H9 (cell line): ENCODE results near the gene IQCK. TPM values are rescaled to one million over a fixed set of nuclear protein-coding genes. Genes with fewer than 3 reads are reported as not detected.

Experiments
- DNase-seq: peaks from one replicate; pipeline ENCODE4 v3.0.0-alpha.2; 2017
- H2AFZ ChIP-seq: one replicate; pipeline ENCODE4 v1.6.1; 2013; ENCODE audit warnings: mild to moderate bottlenecking, low read length, control low read depth, moderate library complexity
- H2AK5ac ChIP-seq: 2 replicates; pipeline ENCODE4 v1.6.1; 2013; ENCODE audit warnings: low read length, control low read depth, mixed read lengths; ENCODE audit not compliant: insufficient read length
- H2BK120ac ChIP-seq: one replicate; pipeline ENCODE4 v1.6.1; 2013; ENCODE audit warnings: low read depth, mild to moderate bottlenecking, low read length, control low read depth, inconsistent platforms; ENCODE audit not compliant: poor library complexity, severe bottlenecking
- H2BK12ac ChIP-seq: 2 replicates; pipeline ENCODE4 v1.6.1; 2013; ENCODE audit warnings: low read length, control low read depth, mixed read lengths, low read depth; ENCODE audit not compliant: insufficient read length
- H2BK15ac ChIP-seq: 2 replicates; pipeline ENCODE4 v1.6.1; 2013; ENCODE audit warnings: low read depth, low read length, control low read depth
- H2BK20ac ChIP-seq: one replicate; pipeline ENCODE4 v1.6.1; 2013; ENCODE audit warnings: low read depth, mild to moderate bottlenecking, low read length, control low read depth, inconsistent platforms; ENCODE audit not compliant: poor library complexity, severe bottlenecking
- H2BK5ac ChIP-seq: 2 replicates; pipeline ENCODE4 v1.6.1; 2013; ENCODE audit warnings: low read length, control low read depth, mixed read lengths; ENCODE audit not compliant: insufficient read length
- H3K14ac ChIP-seq: 2 replicates; pipeline ENCODE4 v1.6.1; 2013; ENCODE audit warnings: low read length, control low read depth; ENCODE audit not compliant: insufficient read depth
- H3K18ac ChIP-seq: 2 replicates; pipeline ENCODE4 v1.6.1; 2013; ENCODE audit warnings: low read depth, mild to moderate bottlenecking, mixed read lengths, low read length, control low read depth; ENCODE audit not compliant: insufficient read length
- H3K23ac ChIP-seq: 2 replicates; pipeline ENCODE4 v1.6.1; 2013; ENCODE audit warnings: low read length, control low read depth, mixed read lengths, low read depth; ENCODE audit not compliant: insufficient read length
- H3K23me2 ChIP-seq: 2 replicates; pipeline ENCODE4 v1.6.1; 2013; ENCODE audit warnings: low read depth, mild to moderate bottlenecking, mixed read lengths, low read length, control low read depth; ENCODE audit not compliant: insufficient read length, poor library complexity, severe bottlenecking
- H3K27ac ChIP-seq: 2 replicates; pipeline ENCODE4 v1.5.1; 2013; ENCODE audit warnings: low read length, control low read depth, mixed read lengths, low read depth; ENCODE audit not compliant: insufficient read length
- H3K27me3 ChIP-seq: 2 replicates; pipeline ENCODE4 v1.6.1; 2013; ENCODE audit warnings: low read length, control low read depth, inconsistent platforms; ENCODE audit not compliant: insufficient read depth
- H3K4ac ChIP-seq: 2 replicates; pipeline ENCODE4 v1.6.1; 2013; ENCODE audit warnings: low read depth, mild to moderate bottlenecking, control low read depth, inconsistent platforms, low read length, moderate library complexity
- H3K4me1 ChIP-seq: 2 replicates; pipeline ENCODE4 v1.6.1; 2013; ENCODE audit warnings: low read length, control low read depth, inconsistent platforms; ENCODE audit not compliant: insufficient read depth
- H3K4me2 ChIP-seq: 2 replicates; pipeline ENCODE4 v1.6.1; 2013; ENCODE audit warnings: low read length, control low read depth, mixed read lengths; ENCODE audit not compliant: insufficient read length, insufficient read depth
- H3K56ac ChIP-seq: 2 replicates; pipeline ENCODE4 v1.6.1; 2013; ENCODE audit warnings: low read depth, mild to moderate bottlenecking, mixed read lengths, low read length, control low read depth; ENCODE audit not compliant: insufficient read length
- H3K79me1 ChIP-seq: 2 replicates; pipeline ENCODE4 v1.6.1; 2013; ENCODE audit warnings: low read depth, mild to moderate bottlenecking, moderate library complexity, low read length, control low read depth, inconsistent platforms; ENCODE audit not compliant: insufficient read depth, poor library complexity, severe bottlenecking
- H3K79me2 ChIP-seq: 2 replicates; pipeline ENCODE4 v1.6.1; 2013; ENCODE audit warnings: low read length, control low read depth, inconsistent platforms; ENCODE audit not compliant: insufficient read depth
- H3K9ac ChIP-seq: 2 replicates; pipeline ENCODE4 v1.6.1; 2013; ENCODE audit warnings: low read length, control low read depth, mixed read lengths; ENCODE audit not compliant: insufficient read length; ENCODE audit errors: extremely low read depth
- H3K9me3 ChIP-seq: one replicate; pipeline ENCODE4 v1.6.1; 2013; ENCODE audit warnings: low read depth, low read length, inconsistent platforms; ENCODE audit not compliant: control insufficient read depth
- H3T11ph ChIP-seq: one replicate; pipeline ENCODE4 v1.6.1; 2013; ENCODE audit warnings: mild to moderate bottlenecking, low read length, control low read depth, inconsistent platforms
- H4K20me1 ChIP-seq: one replicate; pipeline ENCODE4 v1.6.1; 2013; ENCODE audit not compliant: control insufficient read depth, insufficient read length, insufficient read depth
- H4K5ac ChIP-seq: 2 replicates; pipeline ENCODE4 v1.6.1; 2013; ENCODE audit warnings: low read depth, mild to moderate bottlenecking, mixed read lengths, low read length, control low read depth; ENCODE audit not compliant: insufficient read length
- H4K8ac ChIP-seq: replicated peaks from 2 replicates; pipeline ENCODE4 v1.6.1; 2013; ENCODE audit warnings: low read length, control low read depth, mixed read lengths, low read depth; ENCODE audit not compliant: insufficient read length
- H4K91ac ChIP-seq: 2 replicates; pipeline ENCODE4 v1.6.1; 2013; ENCODE audit warnings: low read depth, mild to moderate bottlenecking, moderate library complexity, mixed read lengths, low read length, control low read depth; ENCODE audit not compliant: insufficient read length
- H3K27ac Mint-ChIP-seq, 3 experiments: 2 replicates in 2 of 3; 3 replicates in 1 of 3; pipeline ENCODE4 v1.8.0; 2020 to 2021; ENCODE audit warnings: mixed read lengths in 3 of 3, mild to moderate bottlenecking in 1 of 3, moderate library complexity in 1 of 3
- H3K27me3 Mint-ChIP-seq: 2 replicates; pipeline ENCODE4 v1.8.0; 2021; ENCODE audit warnings: low read depth, mild to moderate bottlenecking, moderate library complexity, mixed read lengths
- H3K36me3 Mint-ChIP-seq, 3 experiments: 2 replicates in 2 of 3; 3 replicates in 1 of 3; pipeline ENCODE4 v1.8.0; 2020 to 2021; ENCODE audit warnings: low read depth in 3 of 3, mixed read lengths in 3 of 3; ENCODE audit not compliant: insufficient read depth in 1 of 3
- H3K4me1 Mint-ChIP-seq, 2 experiments: 2 replicates each; pipeline ENCODE4 v1.8.0; 2020; ENCODE audit warnings: mixed read lengths in 2 of 2
- H3K4me3 Mint-ChIP-seq, 2 experiments: 2 replicates in 1 of 2; 3 replicates in 1 of 2; pipeline ENCODE4 v1.8.0; 2020 to 2021; ENCODE audit warnings: mild to moderate bottlenecking in 2 of 2, mixed read lengths in 2 of 2, moderate library complexity in 1 of 2
- H3K9me3 Mint-ChIP-seq, 2 experiments: 2 replicates in 1 of 2; 3 replicates in 1 of 2; pipeline ENCODE4 v1.8.0; 2020; ENCODE audit warnings: mild to moderate bottlenecking in 2 of 2, mixed read lengths in 2 of 2, moderate library complexity in 1 of 2
- WGBS: extraction: QIAGEN DNeasy Blood & Tissue Kit; methylation state at CpG from one replicate; pipeline ENCODE4 v1.1.7; 2013; ENCODE audit warnings: missing lambda C conversion rate, low lambda C conversion rate, mixed read lengths; ENCODE audit not compliant: insufficient read length; ENCODE audit errors: extremely low coverage; 5-methylcytosine and 5-hydroxymethylcytosine counted together
- total RNA-seq: library from RNA; stranded (reverse); gene quantifications from 2 replicates; pipeline ENCODE4 v1.2.1, GENCODE V29; 2021
- TF ChIP-seq, protein P1 (sequence below): fragments of 200-600 bp; sonication (generic); conservative IDR thresholded peaks from 3 replicates; pipeline ENCODE4 v1.8.0; 2021; ENCODE audit warnings: antibody characterized with exemption, mild to moderate bottlenecking

Gene IQCK
- total RNA-seq, 1 experiment from 2014 or later, result 9.0 TPM

DNA sequence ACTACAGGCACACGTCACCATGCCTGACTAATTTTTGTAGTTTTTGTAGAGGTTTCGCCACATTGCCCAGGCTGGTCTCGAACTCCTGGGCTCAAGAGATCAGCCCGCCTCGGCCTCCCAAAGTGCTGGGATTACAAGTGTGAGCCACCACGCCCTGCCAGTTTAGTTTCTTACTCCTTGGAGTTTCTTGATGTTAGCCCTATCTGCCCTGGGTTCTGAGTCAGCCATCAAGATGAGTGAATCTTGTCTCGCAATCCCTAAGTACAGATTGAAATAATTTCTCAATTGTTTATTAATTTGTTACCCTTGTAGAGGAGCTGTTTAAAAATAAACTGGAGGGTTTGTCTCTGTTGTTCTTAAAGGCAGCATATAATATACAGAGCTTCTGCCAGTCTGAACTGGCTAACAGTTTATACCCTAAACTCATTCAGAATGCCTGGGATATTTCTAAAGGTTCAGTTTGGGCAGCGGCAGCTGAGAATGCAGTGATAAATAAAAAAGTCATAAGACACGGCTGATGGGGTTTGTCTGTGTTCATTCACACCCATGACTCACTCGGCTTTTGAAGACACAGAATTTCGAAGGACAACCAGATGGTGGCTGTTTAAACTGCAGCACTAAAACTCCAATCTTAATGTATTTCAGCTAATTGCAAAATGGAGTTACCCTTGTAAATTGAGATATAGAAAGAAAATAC, 127.0 kb downstream of the IQCK start:
- Histone ChIP-seq H2AFZ (no peak overlapping the region), H2BK15ac (no peak overlapping the region), H4K20me1 (no peaks in the 10 kb centered on the region), H3K4ac (no peak overlapping the region), H2AK5ac (no peak overlapping the region), H3K27me3 (no peaks in the 10 kb centered on the region), H3K9me3 (no peaks in the 10 kb centered on the region), H4K8ac (no peak overlapping the region), H3K27ac (no peak overlapping the region), H3K23me2 (no peaks in the 10 kb centered on the region), H2BK120ac (no peak overlapping the region), H3K18ac (no peak overlapping the region), H2BK20ac (no peak overlapping the region), H2BK5ac (no peak overlapping the region), H4K91ac (no peak overlapping the region), H2BK12ac (no peak overlapping the region), H3K14ac (no peak overlapping the region), H3K56ac (no peak overlapping the region), H3K79me2 (no peaks in the 10 kb centered on the region), H3K23ac (no peak overlapping the region), H3T11ph (no peak overlapping the region), H3K9ac (no peak overlapping the region), H3K4me1 (no peaks in the 10 kb centered on the region), H4K5ac (no peak overlapping the region), H3K4me2 (no peak overlapping the region), H3K79me1 (no peaks in the 10 kb centered on the region)
- WGBS, result no CpG with 5 or more reads among the region's 11 CpGs
- no peaks in the 10 kb centered on the region; a peak in 1 of 7 replicates for H3K36me3 Mint-ChIP-seq
- H3K27ac Mint-ChIP-seq, result no peak overlapping the region
- H3K9me3 Mint-ChIP-seq, result no peaks in the 10 kb centered on the region
- no peak for DNase-seq
- TF ChIP-seq, protein P1, sequence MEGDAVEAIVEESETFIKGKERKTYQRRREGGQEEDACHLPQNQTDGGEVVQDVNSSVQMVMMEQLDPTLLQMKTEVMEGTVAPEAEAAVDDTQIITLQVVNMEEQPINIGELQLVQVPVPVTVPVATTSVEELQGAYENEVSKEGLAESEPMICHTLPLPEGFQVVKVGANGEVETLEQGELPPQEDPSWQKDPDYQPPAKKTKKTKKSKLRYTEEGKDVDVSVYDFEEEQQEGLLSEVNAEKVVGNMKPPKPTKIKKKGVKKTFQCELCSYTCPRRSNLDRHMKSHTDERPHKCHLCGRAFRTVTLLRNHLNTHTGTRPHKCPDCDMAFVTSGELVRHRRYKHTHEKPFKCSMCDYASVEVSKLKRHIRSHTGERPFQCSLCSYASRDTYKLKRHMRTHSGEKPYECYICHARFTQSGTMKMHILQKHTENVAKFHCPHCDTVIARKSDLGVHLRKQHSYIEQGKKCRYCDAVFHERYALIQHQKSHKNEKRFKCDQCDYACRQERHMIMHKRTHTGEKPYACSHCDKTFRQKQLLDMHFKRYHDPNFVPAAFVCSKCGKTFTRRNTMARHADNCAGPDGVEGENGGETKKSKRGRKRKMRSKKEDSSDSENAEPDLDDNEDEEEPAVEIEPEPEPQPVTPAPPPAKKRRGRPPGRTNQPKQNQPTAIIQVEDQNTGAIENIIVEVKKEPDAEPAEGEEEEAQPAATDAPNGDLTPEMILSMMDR, result no peak
- no peak overlapping the region for H3K4me3 Mint-ChIP-seq
- peaks cover 0 to 2% of the 10 kb centered on the region in 2 experiments; a peak in 1 of 4 replicates for H3K4me1 Mint-ChIP-seq
- no peaks in the 10 kb centered on the region for H3K27me3 Mint-ChIP-seq
